LNCaP clone FGC (cell line): ENCODE results near the gene PTPRD.

Experiments used
- DNase-seq: peaks from one replicate; pipeline ENCODE4 v3.0.0-alpha.2; 2011; ENCODE audit warnings: low read depth
- H3K4me3 ChIP-seq: 2 replicates; pipeline ENCODE4 v1.5.1; 2011; ENCODE audit warnings: mild to moderate bottlenecking, low read depth, low read length, control low read depth
- CTCF ChIP-seq: IDR thresholded peaks from 2 replicates; pipeline ENCODE4 v1.5.1; 2012; ENCODE audit warnings: mild to moderate bottlenecking; ENCODE audit not compliant: control insufficient read depth, insufficient read depth; ENCODE audit errors: extremely low read depth

Gene PTPRD

GRCh38 chr9:10095208-10095607 is 517.6 kb downstream of the PTPRD start:
- no peak for DNase-seq
- TF ChIP-seq CTCF: no peak

GRCh38 chr9:10094563-10094962 is 518.2 kb downstream of the PTPRD start:
- TF ChIP-seq CTCF: no peak
- no peak for DNase-seq
- H3K4me3 ChIP-seq: no peak overlapping the region

More at GRCh38 chr9:10095208-10095607, 517.6 kb downstream of the PTPRD start:
- H3K4me3 ChIP-seq: no peak overlapping the region

GRCh38 chr9:10080012-10080411 is 532.8 kb downstream of the PTPRD start:
- H3K4me3 ChIP-seq: no peak overlapping the region
- no peak for TF ChIP-seq CTCF
- no peak for DNase-seq

GRCh38 chr9:10079284-10079964 is 533.4 kb downstream of the PTPRD start:
- no peak for DNase-seq
- H3K4me3 ChIP-seq: no peak overlapping the region
- no peak for TF ChIP-seq CTCF

- no peak for TF ChIP-seq CTCF
- no peak for DNase-seq
- no peak overlapping the region for H3K4me3 ChIP-seq
Measured at GRCh38 chr9:10071579-10071978, 541.2 kb downstream of the PTPRD start.

- no peak for TF ChIP-seq CTCF
- no peak for DNase-seq
- no peak overlapping the region for H3K4me3 ChIP-seq
Measured at GRCh38 chr9:10062629-10063395, 550.0 kb downstream of the PTPRD start.
